GM21717 (cell line): ENCODE data around the gene ZRANB3.

Source experiments
- ATAC-seq: cut with Tn5 transposase; IDR thresholded peaks from one replicate; pipeline ENCODE4 v1.9.1; 2021; ENCODE audit warnings: mild to moderate bottlenecking, moderate library complexity; ENCODE audit not compliant: unreplicated experiment

ZRANB3 gene

GRCh38 chr2:135257383-135258090, 273.5 kb downstream of the ZRANB3 start:
- ATAC-seq, result no peak

GRCh38 chr2:135256531-135257260, 274.3 kb downstream of the ZRANB3 start:
- ATAC-seq, result no peak

GRCh38 chr2:135255208-135255607, 275.8 kb downstream of the ZRANB3 start:
- no peak for ATAC-seq

- no peak for ATAC-seq
Observed at GRCh38 chr2:135252805-135253458, 278.1 kb downstream of the ZRANB3 start.

- ATAC-seq, result no peak
Observed at GRCh38 chr2:135248611-135249010, 282.4 kb downstream of the ZRANB3 start.

GRCh38 chr2:135246711-135247270, 284.2 kb downstream of the ZRANB3 start:
- ATAC-seq, result no peak

GRCh38 chr2:135245071-135245470, 285.9 kb downstream of the ZRANB3 start:
- no peak for ATAC-seq

- ATAC-seq, result no peak
Observed at GRCh38 chr2:135238651-135239050, 292.4 kb downstream of the ZRANB3 start.

GRCh38 chr2:135230150-135230549, 300.9 kb downstream of the ZRANB3 start:
- no peak for ATAC-seq

- ATAC-seq, result no peak
Observed at GRCh38 chr2:135227386-135227785, 303.6 kb downstream of the ZRANB3 start.

- ATAC-seq, result no peak
Observed at GRCh38 chr2:135226961-135227360, 304.1 kb downstream of the ZRANB3 start.

GRCh38 chr2:135225781-135226180, 305.2 kb downstream of the ZRANB3 start:
- ATAC-seq, result no peak

- ATAC-seq, result no peak
Observed at GRCh38 chr2:135219226-135219625, 311.8 kb downstream of the ZRANB3 start.

GRCh38 chr2:135218426-135218825, 312.6 kb downstream of the ZRANB3 start:
- ATAC-seq, result no peak

GRCh38 chr2:135212757-135213156, 318.3 kb downstream of the ZRANB3 start:
- no peak for ATAC-seq

- ATAC-seq, result no peak
Observed at GRCh38 chr2:135208016-135208415, 323.0 kb downstream of the ZRANB3 start.

- ATAC-seq, result no peak
Observed at GRCh38 chr2:135203944-135204343, 327.1 kb downstream of the ZRANB3 start.

- no peak for ATAC-seq
Observed at GRCh38 chr2:135202751-135203150, 328.3 kb downstream of the ZRANB3 start.

GRCh38 chr2:135198481-135198880, 332.5 kb downstream of the ZRANB3 start:
- no peak for ATAC-seq

- ATAC-seq, result no peak
Observed at GRCh38 chr2:135190799-135191198, 340.2 kb downstream of the ZRANB3 start.

GRCh38 chr2:135189148-135189547, 341.9 kb downstream of the ZRANB3 start:
- ATAC-seq, result no peak

GRCh38 chr2:135187270-135187669, 343.7 kb downstream of the ZRANB3 start:
- no peak for ATAC-seq
